Peyer's patch (tissue), 4 donors: ENCODE measurements around the gene PNPO.

ENCODE experiments used
- CTCF ChIP-seq, 6 experiments: fragments of 450-650 bp in 4 of 6; fragments of 200-600 bp in 2 of 6; sonication (generic) in 1 of 6; IDR thresholded peaks; one replicate each; pipeline ENCODE4 v1.5.1; 2017 to 2019; ENCODE audit warnings: antibody characterized with exemption in 6 of 6, mild to moderate bottlenecking in 3 of 6, moderate library complexity in 1 of 6
- POLR2A ChIP-seq, 2 donors: fragments of 450-650 bp; IDR thresholded peaks; one replicate each; pipeline ENCODE4 v1.5.1; 2017; ENCODE audit warnings: antibody characterized with exemption in 2 of 2, mild to moderate bottlenecking in 2 of 2, moderate library complexity in 2 of 2

DNA sequence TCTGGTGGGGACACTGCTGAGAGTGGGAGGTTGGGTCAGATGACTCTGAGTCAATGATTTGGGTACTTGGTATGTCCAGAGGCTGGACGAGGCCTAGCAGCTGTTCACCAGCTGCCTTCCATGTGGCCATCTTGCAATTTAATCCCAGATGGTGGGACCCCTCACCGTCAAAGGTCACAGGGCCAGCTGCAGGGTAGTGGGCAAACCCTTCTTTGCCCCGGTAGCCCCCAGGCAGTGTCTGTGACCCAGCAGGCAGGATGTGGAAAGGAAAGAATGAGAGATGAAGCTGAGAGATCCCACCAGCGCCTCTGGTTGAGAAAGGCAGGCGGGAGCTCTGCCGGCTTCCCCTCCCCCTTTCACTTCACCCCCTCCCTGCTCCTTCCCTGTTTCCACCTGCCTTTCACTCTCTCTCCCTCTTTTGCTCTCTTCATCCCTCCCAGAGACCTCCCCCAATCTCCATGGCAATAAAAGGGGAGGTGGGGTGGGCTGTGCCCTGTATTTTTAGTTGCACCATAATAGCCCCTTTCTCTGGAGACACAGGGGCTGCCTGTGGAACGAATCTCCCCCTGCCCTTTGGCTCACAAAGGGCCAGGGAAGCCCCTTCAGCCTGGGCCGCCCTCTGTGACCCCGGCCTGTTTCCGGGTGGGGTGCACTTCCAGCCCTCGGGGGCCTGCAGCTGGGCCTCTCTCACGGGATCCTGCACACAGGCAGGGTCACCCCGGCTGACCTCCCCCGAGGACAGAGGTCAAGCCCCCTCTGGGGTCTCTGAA is 49.8 kb downstream of the PNPO start:
- TF ChIP-seq CTCF (IDR thresholded peaks at IDR 0.05) (no peak), POLR2A (IDR thresholded peaks at IDR 0.05) (no peak)
